Measurements from ENCODE around the gene RHBG. TPM values are rescaled to one million over a fixed set of nuclear protein-coding genes. Genes with fewer than 3 reads are reported as not detected.

RHBG gene
- total RNA-seq, 3 donors from 2014 or later (not counting 1 experiment from before 2014, with no cell fraction given): not detected

DNA sequence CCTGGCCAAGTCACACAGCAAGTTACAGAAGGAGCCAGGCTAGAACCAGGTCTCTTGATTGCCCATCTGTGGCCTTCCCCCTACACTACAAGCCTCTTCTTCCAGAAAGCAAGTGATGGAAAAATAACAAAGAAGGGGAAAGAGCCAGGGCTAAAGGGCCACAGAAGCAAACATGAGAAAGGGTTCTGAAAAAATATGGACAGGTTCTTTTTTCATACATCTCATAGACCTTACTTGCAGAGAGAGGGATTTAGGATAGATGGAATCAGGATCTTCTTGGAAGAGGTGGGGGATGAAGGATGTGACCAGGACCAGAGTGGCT, 3.2 kb downstream of the RHBG start:
- no peaks in the 10 kb centered on the region for H3K9me3 ChIP-seq (ENCODE audit: control insufficient read depth, insufficient read depth, low read length)
- peaks cover 30 to 33% of the 10 kb centered on the region in 2 donors for H3K27me3 Mint-ChIP-seq (ENCODE audit: low read depth in 2 of 2)
- peaks cover 0 to 5% of the 10 kb centered on the region in 2 donors for H3K4me1 Mint-ChIP-seq
- intact Hi-C loops (cut with micrococcal nuclease): no loop called here
- no peak overlapping the region for H3K27ac Mint-ChIP-seq
- no peak for ATAC-seq
- H3K4me3 Mint-ChIP-seq: no peak overlapping the region
- peaks cover 10% of the 10 kb centered on the region for H3K4me1 ChIP-seq (ENCODE audit: control insufficient read depth, insufficient read depth, low read length)
- H3K27ac ChIP-seq (ENCODE audit: low read length): no peak overlapping the region
- H3K36me3 ChIP-seq (ENCODE audit: control insufficient read depth, insufficient read depth, low read length): no peaks in the 10 kb centered on the region
- no peak overlapping the region for H3K4me3 ChIP-seq (ENCODE audit: low read length)
- peaks cover 10% of the 10 kb centered on the region for H3K27me3 ChIP-seq (ENCODE audit: control insufficient read depth, insufficient read depth, low read length)
- DNase-seq: no peak
- H3K9me3 Mint-ChIP-seq: no peaks in the 10 kb centered on the region
- H3K36me3 Mint-ChIP-seq: no peaks in the 10 kb centered on the region
- TF ChIP-seq, protein P1, sequence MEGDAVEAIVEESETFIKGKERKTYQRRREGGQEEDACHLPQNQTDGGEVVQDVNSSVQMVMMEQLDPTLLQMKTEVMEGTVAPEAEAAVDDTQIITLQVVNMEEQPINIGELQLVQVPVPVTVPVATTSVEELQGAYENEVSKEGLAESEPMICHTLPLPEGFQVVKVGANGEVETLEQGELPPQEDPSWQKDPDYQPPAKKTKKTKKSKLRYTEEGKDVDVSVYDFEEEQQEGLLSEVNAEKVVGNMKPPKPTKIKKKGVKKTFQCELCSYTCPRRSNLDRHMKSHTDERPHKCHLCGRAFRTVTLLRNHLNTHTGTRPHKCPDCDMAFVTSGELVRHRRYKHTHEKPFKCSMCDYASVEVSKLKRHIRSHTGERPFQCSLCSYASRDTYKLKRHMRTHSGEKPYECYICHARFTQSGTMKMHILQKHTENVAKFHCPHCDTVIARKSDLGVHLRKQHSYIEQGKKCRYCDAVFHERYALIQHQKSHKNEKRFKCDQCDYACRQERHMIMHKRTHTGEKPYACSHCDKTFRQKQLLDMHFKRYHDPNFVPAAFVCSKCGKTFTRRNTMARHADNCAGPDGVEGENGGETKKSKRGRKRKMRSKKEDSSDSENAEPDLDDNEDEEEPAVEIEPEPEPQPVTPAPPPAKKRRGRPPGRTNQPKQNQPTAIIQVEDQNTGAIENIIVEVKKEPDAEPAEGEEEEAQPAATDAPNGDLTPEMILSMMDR (IDR thresholded peaks at IDR 0.05): no peak

DNA sequence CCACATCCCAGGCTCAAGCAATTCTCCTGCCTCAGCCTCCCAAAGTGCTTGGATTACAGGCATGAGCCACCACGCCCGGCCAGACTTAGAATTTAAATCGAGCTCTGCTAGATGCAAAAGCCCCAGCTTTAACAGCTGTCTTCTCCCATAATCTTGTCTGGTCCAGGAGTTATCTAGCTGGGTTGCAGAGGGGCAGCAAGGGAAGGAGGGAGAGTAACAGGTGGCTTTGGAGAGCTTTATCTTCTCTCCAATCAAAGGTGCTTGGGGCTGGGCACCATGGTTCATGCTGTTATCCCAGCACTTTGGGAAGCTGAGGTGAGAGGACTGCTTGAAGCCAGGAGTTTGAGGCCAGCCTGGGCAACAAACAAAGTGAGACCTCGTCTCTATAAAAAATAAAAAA, 3.9 kb downstream of the RHBG start:
- peaks cover 10% of the 10 kb centered on the region for H3K4me1 ChIP-seq (ENCODE audit: control insufficient read depth, insufficient read depth, low read length)
- no peak overlapping the region for H3K4me3 ChIP-seq (ENCODE audit: low read length)
- no peak overlapping the region for H3K27ac ChIP-seq (ENCODE audit: low read length)
- no peaks in the 10 kb centered on the region for H3K36me3 ChIP-seq (ENCODE audit: control insufficient read depth, insufficient read depth, low read length)
- no peak for ATAC-seq
- TF ChIP-seq, protein P1 (IDR thresholded peaks at IDR 0.05): no peak
- Mint-ChIP-seq H3K36me3 (no peaks in the 10 kb centered on the region), H3K9me3 (no peaks in the 10 kb centered on the region), H3K27me3 (ENCODE audit: low read depth in 2 of 2) (peaks cover 26% of the 10 kb centered on the region in 2 donors), H3K4me3 (no peak overlapping the region), H3K4me1 (peaks cover 0 to 5% of the 10 kb centered on the region in 2 donors), H3K27ac (no peak overlapping the region)
- no peak for DNase-seq
- H3K27me3 ChIP-seq (ENCODE audit: control insufficient read depth, insufficient read depth, low read length): peaks cover 10% of the 10 kb centered on the region
- no peaks in the 10 kb centered on the region for H3K9me3 ChIP-seq (ENCODE audit: control insufficient read depth, insufficient read depth, low read length)
- intact Hi-C loops (cut with micrococcal nuclease): no loop called here
- 69% methylated on average over 4 of the region's 4 CpGs for WGBS (ENCODE audit: insufficient coverage)

DNA sequence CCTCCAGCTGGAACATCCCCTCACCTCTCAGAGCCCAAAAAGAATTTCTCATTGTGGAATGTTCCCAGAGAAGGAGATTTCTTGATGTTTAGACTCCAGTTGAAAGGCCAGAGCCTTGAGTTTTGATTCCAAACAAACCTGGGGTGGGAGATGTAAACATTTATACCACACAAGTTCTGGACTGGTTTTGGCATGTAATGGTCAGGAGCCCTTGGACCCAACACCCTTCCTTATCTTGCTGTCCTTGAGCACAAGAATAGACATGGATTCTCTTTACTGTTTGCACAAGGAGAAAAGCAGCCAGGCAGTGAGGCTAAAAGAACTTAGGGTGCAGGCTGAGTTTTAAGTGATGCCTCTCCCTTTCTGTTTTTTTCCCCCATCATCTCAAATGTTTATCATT, 4.5 kb downstream of the RHBG start:
- Mint-ChIP-seq H3K36me3 (no peaks in the 10 kb centered on the region), H3K27ac (no peak overlapping the region), H3K4me3 (no peak overlapping the region), H3K27me3 (ENCODE audit: low read depth in 2 of 2) (peaks cover 21 to 24% of the 10 kb centered on the region in 2 donors), H3K4me1 (peaks cover 0 to 5% of the 10 kb centered on the region in 2 donors), H3K9me3 (no peaks in the 10 kb centered on the region)
- no peaks in the 10 kb centered on the region for H3K9me3 ChIP-seq (ENCODE audit: control insufficient read depth, insufficient read depth, low read length)
- DNase-seq: no peak
- no peaks in the 10 kb centered on the region for H3K36me3 ChIP-seq (ENCODE audit: control insufficient read depth, insufficient read depth, low read length)
- H3K27me3 ChIP-seq (ENCODE audit: control insufficient read depth, insufficient read depth, low read length): peaks cover 10% of the 10 kb centered on the region
- H3K27ac ChIP-seq (ENCODE audit: low read length): no peak overlapping the region
- no peak overlapping the region for H3K4me3 ChIP-seq (ENCODE audit: low read length)
- TF ChIP-seq, protein P1 (IDR thresholded peaks at IDR 0.05): no peak
- ATAC-seq: no peak
- peaks cover 10% of the 10 kb centered on the region for H3K4me1 ChIP-seq (ENCODE audit: control insufficient read depth, insufficient read depth, low read length)
- intact Hi-C loops (cut with micrococcal nuclease): no loop called here

DNA sequence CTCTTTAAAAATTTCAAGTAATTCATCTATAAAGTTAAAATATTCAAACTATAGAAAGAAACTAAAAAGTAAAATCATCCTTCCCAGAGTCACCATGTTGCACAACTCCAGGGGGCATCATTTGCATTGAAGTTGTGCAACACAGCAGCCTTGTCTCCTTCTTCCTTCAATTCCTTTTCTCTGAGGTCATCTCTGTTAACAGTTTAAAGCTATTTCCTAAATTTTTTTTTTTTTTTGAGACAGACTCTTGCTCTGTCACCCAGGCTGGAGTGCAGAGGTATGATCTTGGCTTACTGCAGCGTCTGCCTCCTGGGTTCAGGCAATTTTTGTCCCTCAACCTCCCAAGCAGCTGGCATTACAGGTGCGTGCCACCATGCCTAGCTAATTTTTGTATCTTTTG, 7.1 kb downstream of the RHBG start:
- no peak for ATAC-seq
- 88% methylated on average over 2 of the region's 2 CpGs for WGBS (ENCODE audit: insufficient coverage)
- no peak overlapping the region for H3K27ac ChIP-seq (ENCODE audit: low read length)

More for the DNA sequence above, 7.1 kb downstream of the RHBG start:
- intact Hi-C loops (cut with micrococcal nuclease): no loop called here
- H3K4me1 Mint-ChIP-seq: no peaks in the 10 kb centered on the region
- H3K4me3 Mint-ChIP-seq: no peak overlapping the region
- Histone ChIP-seq H3K4me1 (ENCODE audit: control insufficient read depth, insufficient read depth, low read length) (no peaks in the 10 kb centered on the region), H3K36me3 (ENCODE audit: control insufficient read depth, insufficient read depth, low read length) (no peaks in the 10 kb centered on the region), H3K27me3 (ENCODE audit: control insufficient read depth, insufficient read depth, low read length) (no peaks in the 10 kb centered on the region), H3K4me3 (ENCODE audit: low read length) (no peak overlapping the region), H3K9me3 (ENCODE audit: control insufficient read depth, insufficient read depth, low read length) (no peaks in the 10 kb centered on the region)
- TF ChIP-seq, protein P1 (IDR thresholded peaks at IDR 0.05): no peak
- DNase-seq: no peak
- H3K9me3 Mint-ChIP-seq: no peaks in the 10 kb centered on the region
- no peaks in the 10 kb centered on the region for H3K36me3 Mint-ChIP-seq
- peaks cover 14 to 16% of the 10 kb centered on the region in 2 donors for H3K27me3 Mint-ChIP-seq (ENCODE audit: low read depth in 2 of 2)
- no peak overlapping the region for H3K27ac Mint-ChIP-seq
